NCI-H345 treated with DMSO at 0.1 percent for 48 hours (cell line): ENCODE measurements around the gene RAD51B.
A peak's percentile ranks its signal among the peaks of the same experiment; 100 is the strongest.
"Not testable (repeated sequence)": the region's sequence is repeated elsewhere in the genome, so short reads cannot be mapped to it uniquely, and the experiment has no call there.

Source experiments
- DNase-seq: peaks from one replicate; lab custom pipeline; 2025; ENCODE audit not compliant: unreplicated experiment; lab: John Stamatoyannopoulos, UW

The RAD51B gene

DNA sequence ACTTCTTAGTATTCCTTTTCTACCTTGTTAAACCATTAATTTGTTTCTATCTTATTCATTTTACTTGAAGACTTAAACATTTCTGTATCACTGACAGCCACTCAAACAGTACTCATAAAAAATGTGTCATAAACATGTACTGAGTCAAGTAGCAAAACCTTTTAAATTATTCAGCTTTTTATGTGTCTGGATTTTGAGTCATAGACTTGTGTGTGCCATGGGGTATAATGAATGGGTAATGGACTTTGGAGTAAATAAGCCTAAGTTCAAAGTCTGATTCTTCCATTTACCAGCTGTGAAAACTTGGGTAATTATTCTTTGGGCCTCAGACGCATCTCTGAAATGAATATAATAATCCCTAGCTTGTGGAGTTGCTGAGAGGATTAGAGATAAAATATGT lies 199.0 kb downstream of the RAD51B start:
- DNase-seq, result no peak

GRCh38 chr14:68020493-68020892 lies 200.9 kb downstream of the RAD51B start:
- DNase-seq, result peak; percentile 65

GRCh38 chr14:68020999-68021663 lies 201.6 kb downstream of the RAD51B start:
- peak; percentile 98 for DNase-seq

GRCh38 chr14:68027276-68027675 lies 207.7 kb downstream of the RAD51B start:
- DNase-seq, result no peak

GRCh38 chr14:68028075-68028474 lies 208.5 kb downstream of the RAD51B start:
- no peak for DNase-seq

DNA sequence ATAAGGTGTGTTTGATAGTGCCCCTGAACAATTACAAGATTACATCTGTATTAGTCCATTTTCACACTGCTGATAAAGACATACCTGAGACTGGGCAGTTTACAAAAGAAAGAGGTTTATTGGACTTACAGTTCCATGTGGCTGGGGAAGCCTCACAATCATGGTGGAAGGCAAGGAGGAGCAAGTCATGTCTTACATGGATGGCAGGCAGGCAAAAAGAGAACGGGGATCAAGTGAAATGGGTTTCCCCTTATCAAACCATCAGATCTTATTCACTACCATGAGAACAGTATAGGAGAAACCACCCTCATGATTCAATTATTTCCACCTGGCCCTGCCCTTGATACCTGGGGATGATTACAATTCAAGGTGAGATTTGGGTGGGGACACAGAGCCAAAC lies 211.4 kb downstream of the RAD51B start:
- DNase-seq, result not testable (repeated sequence)

GRCh38 chr14:68032154-68032553 lies 212.6 kb downstream of the RAD51B start:
- DNase-seq, result no peak

- DNase-seq, result no peak
These were observed 213.9 kb downstream of the RAD51B start for GRCh38 chr14:68033336-68033932.

GRCh38 chr14:68034896-68035295 lies 215.3 kb downstream of the RAD51B start:
- no peak for DNase-seq

- no peak for DNase-seq
These were observed 216.6 kb downstream of the RAD51B start for GRCh38 chr14:68036202-68036601.

DNA sequence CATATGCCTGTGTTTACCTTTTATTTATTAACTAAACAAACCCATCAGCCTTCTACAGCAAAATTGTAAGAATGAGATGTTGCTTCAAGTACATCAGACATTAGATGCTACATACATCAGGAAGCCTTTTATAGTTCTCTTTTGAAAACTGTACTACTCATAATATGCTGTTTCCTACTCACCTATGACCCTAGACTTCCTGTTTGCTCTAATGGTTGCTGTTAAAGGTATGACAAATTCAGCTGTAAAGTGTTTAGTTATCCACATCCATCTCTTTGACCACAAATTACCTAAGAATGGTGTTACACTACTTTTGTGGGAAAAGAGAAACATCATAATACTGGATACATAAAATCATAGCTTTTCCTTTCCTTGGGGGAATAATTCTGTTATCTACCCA lies 220.0 kb downstream of the RAD51B start:
- no peak for DNase-seq

GRCh38 chr14:68040633-68041369 lies 221.2 kb downstream of the RAD51B start:
- DNase-seq, result no peak

DNA sequence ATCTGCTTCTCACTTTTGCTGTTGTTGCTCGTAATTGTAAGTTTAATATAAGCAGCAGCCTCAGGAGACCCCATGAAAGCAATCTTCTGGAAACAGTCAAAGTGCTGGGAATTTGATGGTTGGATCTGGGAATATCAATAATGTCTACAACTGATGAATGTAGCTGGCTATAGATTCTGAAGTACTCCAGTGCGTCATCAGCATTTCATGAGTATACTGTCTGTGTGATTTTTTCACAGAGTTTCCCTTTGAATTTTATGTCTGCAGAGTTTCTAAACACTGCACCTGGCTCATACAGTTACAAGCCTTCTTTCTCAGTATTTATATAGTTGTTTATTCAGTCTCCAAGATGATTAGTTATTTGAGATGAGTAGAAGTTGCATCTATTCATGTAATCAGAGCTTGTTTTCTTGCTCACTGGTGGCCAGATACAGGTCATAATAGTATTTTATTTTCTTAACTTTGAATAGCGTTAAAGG lies 222.3 kb downstream of the RAD51B start:
- DNase-seq, result no peak

GRCh38 chr14:68042586-68043210 lies 223.1 kb downstream of the RAD51B start:
- DNase-seq, result no peak

- no peak for DNase-seq
These were observed 224.2 kb downstream of the RAD51B start for GRCh38 chr14:68043752-68044151.

DNA sequence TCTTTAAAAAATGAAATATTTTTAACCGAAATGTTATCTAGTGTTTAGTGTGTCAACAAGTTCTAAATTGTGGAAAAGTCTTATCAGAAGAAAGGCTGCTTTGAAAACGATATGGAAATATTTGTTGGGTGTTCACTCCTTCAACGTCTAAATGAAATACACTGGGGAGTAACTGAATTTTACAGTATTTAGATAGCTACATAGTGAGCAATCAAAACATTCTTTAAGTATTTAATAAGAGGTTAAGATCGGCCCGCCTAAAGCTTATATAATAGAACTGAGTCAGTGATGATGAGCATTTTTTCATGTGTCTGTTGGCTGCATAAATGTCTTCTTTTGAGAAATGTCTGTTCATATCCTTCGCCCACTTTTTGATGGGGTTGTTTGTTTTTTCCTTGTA lies 228.3 kb downstream of the RAD51B start:
- DNase-seq, result no peak

DNA sequence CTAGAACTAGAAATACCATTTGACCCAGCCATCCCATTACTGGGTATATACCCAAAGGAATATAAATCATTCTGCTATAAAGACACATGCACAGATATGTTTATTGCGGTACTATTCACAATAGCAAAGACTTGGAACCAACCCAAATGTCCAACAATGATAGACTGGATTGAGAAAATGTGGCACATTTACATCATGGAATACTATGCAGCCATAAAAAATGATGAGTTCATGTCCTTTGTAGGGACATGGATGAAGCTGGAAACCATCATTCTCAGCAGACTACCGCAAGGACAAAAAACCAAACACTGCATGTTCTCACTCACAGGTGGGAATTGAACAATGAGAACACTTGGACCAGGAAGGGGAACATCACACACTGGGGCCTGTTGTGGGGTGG lies 229.2 kb downstream of the RAD51B start:
- not testable (repeated sequence) for DNase-seq

- DNase-seq, result no peak
These were observed 230.6 kb downstream of the RAD51B start for GRCh38 chr14:68050177-68050576.

DNA sequence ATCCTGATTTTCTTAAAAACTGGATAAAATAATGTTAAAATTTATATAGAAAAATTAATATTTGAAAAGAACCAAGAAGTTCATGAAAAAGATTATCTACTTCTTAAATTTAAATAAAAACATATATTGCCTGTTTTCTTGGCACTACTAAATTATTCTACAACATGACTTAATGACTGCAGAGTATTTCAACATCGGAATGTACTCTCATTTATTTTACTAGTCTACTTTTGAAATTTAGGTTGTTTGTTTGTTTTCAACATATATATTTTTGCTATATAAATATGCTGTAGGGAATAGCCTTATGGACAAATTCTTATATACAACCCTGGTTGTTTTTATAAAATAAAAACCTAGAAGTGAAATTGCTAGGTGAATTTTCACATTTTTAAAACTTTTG lies 231.6 kb downstream of the RAD51B start:
- DNase-seq, result no peak

DNA sequence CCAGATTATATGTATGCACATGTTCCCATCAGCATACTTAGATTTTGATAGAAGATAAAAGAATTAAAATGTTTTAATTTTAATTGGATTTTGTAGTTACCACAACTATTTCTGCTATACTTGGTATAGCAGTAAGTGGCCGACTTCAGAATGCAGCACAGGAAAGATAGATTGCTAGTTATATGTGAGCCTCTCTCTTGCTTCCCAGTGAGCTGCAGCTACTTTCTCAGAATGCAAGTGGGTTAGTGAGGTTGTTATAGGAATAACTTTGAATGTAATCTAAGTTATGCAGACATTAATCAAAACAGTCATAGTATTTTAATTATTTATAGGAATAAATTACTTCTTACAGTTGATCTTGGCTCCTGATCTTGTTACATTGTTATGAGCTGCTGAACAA lies 240.6 kb downstream of the RAD51B start:
- DNase-seq, result no peak

DNA sequence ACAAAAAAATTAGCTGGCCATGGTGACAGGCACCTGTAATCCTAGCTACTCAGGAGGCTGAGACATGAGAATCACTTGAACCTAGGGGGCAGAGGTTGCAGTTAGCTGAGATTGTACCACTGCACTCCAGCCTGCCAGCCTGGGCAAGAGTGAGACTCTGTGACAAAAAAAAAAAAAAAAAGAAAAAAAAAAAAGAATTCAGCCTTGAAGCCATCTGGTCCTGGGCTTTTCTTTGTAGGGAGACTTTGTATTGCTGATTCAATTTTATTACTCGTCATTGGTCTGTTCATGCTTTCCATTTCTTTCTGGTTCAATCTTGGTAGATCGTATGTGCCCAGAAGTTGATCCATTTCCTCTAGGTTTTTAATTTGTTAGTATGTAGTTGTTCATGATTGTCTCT lies 243.1 kb downstream of the RAD51B start:
- DNase-seq, result no peak

GRCh38 chr14:68065322-68065721 lies 245.7 kb downstream of the RAD51B start:
- DNase-seq, result no peak
